Mesothelial cell of epicardium (in vitro differentiated cells): Measurements from ENCODE around the gene PYCR2. TPM values are rescaled to one million over a fixed set of nuclear protein-coding genes. Genes with fewer than 3 reads are reported as not detected.

Experiments
- DNase-seq, 2 experiments: peaks; one replicate each; pipeline ENCODE4 v3.0.0; 2021; ENCODE audit warnings: low spot score in 2 of 2; ENCODE audit not compliant: unreplicated experiment in 2 of 2
- H3K27ac Mint-ChIP-seq: 2 replicates; pipeline ENCODE4 v1.8.0; 2021; ENCODE audit warnings: mixed read lengths
- H3K27me3 Mint-ChIP-seq: 2 replicates; pipeline ENCODE4 v1.8.0; 2021; ENCODE audit warnings: low read depth, mixed read lengths
- H3K36me3 Mint-ChIP-seq: 2 replicates; pipeline ENCODE4 v1.8.0; 2021; ENCODE audit warnings: mixed read lengths
- H3K4me1 Mint-ChIP-seq: 2 replicates; pipeline ENCODE4 v1.8.0; 2021; ENCODE audit warnings: mixed read lengths
- H3K4me3 Mint-ChIP-seq: 2 replicates; pipeline ENCODE4 v1.8.0; 2021; ENCODE audit warnings: mild to moderate bottlenecking, moderate library complexity, mixed read lengths
- H3K9me3 Mint-ChIP-seq: 2 replicates; pipeline ENCODE4 v1.8.0; 2021; ENCODE audit warnings: mixed read lengths
- CTCF ChIP-seq: fragments of 200-600 bp; sonication (generic); IDR thresholded peaks from one replicate; pipeline ENCODE4 v1.5.0; 2021; ENCODE audit warnings: antibody characterized with exemption; ENCODE audit not compliant: unreplicated experiment
- total RNA-seq: library from RNA; stranded (reverse); gene quantifications from 3 replicates; pipeline ENCODE4 v1.2.1, GENCODE V29; 2021

PYCR2 gene
- total RNA-seq, 1 donor from 2014 or later: 38.9 TPM

DNA sequence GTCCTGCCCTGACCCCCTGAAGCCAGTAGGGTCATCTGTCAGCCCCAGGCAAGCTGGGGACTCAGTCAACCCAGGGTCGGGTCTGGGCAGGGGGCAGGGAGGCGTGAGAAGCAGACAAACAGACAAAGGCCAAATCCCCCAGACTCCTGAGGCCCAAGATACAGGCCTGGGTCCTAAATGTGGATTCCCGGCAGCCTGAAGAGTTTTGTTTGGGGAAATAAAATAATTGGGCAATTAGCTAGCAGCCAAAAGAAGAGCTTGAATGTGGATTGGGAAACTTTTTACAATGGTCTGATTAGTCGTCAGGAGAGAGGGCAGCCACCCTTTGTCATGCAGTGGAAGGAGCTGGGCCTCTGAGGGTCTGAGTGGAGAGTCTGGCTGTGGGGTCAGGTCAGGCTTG is 21.5 kb upstream of the PYCR2 start:
- H3K27ac Mint-ChIP-seq: no peak overlapping the region
- H3K4me3 Mint-ChIP-seq: no peak overlapping the region

GRCh38 chr1:225944951-225945350 is 20.9 kb upstream of the PYCR2 start:
- Mint-ChIP-seq H3K27ac (no peak overlapping the region), H3K4me3 (no peak overlapping the region), H3K4me1 (peaks cover 6% of the 10 kb centered on the region), H3K36me3 (no peaks in the 10 kb centered on the region), H3K9me3 (no peaks in the 10 kb centered on the region), H3K27me3 (peaks cover 23% of the 10 kb centered on the region)
- TF ChIP-seq CTCF: no peak
- DNase-seq: no peak

More for the DNA sequence above, 21.5 kb upstream of the PYCR2 start:
- peaks cover 6% of the 10 kb centered on the region for H3K4me1 Mint-ChIP-seq
- no peak for DNase-seq
- no peak for TF ChIP-seq CTCF
- H3K36me3 Mint-ChIP-seq: no peaks in the 10 kb centered on the region
- no peaks in the 10 kb centered on the region for H3K9me3 Mint-ChIP-seq
- peaks cover 22% of the 10 kb centered on the region for H3K27me3 Mint-ChIP-seq

- H3K4me1 Mint-ChIP-seq: peaks cover 6% of the 10 kb centered on the region
- TF ChIP-seq CTCF: no peak
- no peaks in the 10 kb centered on the region for H3K36me3 Mint-ChIP-seq
- no peak for DNase-seq
- peaks cover 22% of the 10 kb centered on the region for H3K27me3 Mint-ChIP-seq
- H3K27ac Mint-ChIP-seq: no peak overlapping the region
- no peaks in the 10 kb centered on the region for H3K9me3 Mint-ChIP-seq
- no peak overlapping the region for H3K4me3 Mint-ChIP-seq
Measured at GRCh38 chr1:225944387-225944786, 20.3 kb upstream of the PYCR2 start.

GRCh38 chr1:225943582-225943981 is 19.5 kb upstream of the PYCR2 start:
- Mint-ChIP-seq H3K4me1 (peaks cover 6% of the 10 kb centered on the region), H3K9me3 (no peaks in the 10 kb centered on the region), H3K27me3 (peaks cover 15% of the 10 kb centered on the region), H3K27ac (no peak overlapping the region), H3K36me3 (no peaks in the 10 kb centered on the region), H3K4me3 (no peak overlapping the region)
- no peak for DNase-seq
- TF ChIP-seq CTCF: no peak

- Mint-ChIP-seq H3K36me3 (no peaks in the 10 kb centered on the region), H3K27ac (no peak overlapping the region), H3K4me1 (peaks cover 6% of the 10 kb centered on the region), H3K27me3 (peaks cover 7% of the 10 kb centered on the region), H3K9me3 (no peaks in the 10 kb centered on the region), H3K4me3 (no peak overlapping the region)
- no peak for DNase-seq
- TF ChIP-seq CTCF: no peak
Measured at GRCh38 chr1:225942574-225942973, 18.5 kb upstream of the PYCR2 start.

GRCh38 chr1:225941942-225942222 is 17.8 kb upstream of the PYCR2 start:
- Mint-ChIP-seq H3K27me3 (peaks cover 3% of the 10 kb centered on the region), H3K36me3 (no peaks in the 10 kb centered on the region), H3K4me1 (peaks cover 6% of the 10 kb centered on the region), H3K9me3 (no peaks in the 10 kb centered on the region), H3K4me3 (no peak overlapping the region), H3K27ac (no peak overlapping the region)
- TF ChIP-seq CTCF: no peak
- DNase-seq: no peak
